Colon (tissue), 2 donors: ENCODE measurements around the gene TMEM117.

Experiments used
- FAIRE-seq: peaks from 2 replicates; lab custom pipeline; 2012; peaks lifted over from hg19 to GRCh38; lab: Jason Lieb, UNC
- donor health status: control.
- donor health status: control.

Gene TMEM117

GRCh38 chr12:43884683-43885410 lies 49.0 kb downstream of the TMEM117 start:
- FAIRE-seq: no peak

GRCh38 chr12:43887397-43887796 lies 51.5 kb downstream of the TMEM117 start:
- no peak for FAIRE-seq

DNA sequence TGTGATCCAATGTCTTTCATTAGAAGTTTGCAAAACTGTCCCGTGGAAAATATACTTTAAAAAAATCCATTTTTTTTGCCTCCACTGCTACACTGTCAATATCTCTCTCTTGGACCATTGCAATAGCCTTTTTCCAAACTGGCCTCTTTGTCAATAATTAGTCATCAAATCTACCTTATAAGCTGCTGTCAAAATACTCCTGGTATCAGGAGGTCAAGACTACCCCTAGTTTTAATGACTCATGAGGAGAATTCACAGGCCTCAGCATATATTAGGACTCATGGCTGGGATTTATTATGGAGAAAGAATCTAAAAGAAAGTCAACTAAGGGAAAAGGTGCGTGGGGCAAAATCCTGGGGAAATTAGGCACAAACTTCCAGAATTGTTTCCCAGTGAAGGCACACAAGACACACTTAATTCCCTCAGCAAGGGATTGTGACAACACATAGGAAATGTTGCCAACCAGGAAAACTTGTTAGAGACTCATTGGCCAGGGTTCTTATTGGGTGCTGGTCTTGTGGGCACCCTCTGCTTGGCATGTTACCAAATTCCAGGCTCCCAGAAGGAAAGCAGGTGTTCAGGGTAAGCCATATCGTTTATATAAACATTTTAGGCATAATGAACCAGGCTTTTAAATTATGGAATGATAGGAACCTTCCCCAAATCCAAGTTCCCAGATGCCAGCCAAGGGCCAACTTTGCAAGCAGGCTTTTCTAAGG lies 56.1 kb downstream of the TMEM117 start:
- FAIRE-seq: no peak

DNA sequence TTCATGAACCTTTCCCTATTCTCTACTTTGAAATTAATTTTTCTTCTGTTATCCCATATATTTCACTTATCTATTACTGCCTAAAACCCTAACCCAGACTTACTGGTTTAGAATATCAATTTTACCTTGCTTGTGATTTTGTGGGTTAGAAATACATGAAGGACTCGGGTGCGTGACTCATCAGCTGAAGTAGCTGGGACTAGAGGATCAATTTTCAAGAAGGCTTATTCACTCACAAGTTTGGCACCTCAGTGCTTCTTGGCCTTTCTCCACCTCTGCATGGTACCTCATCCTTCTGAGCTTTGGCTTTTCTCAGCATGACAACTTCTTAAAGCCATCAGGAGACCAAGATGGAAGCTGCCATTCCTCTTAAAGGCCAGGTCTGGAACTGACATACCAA lies 57.8 kb downstream of the TMEM117 start:
- FAIRE-seq: no peak

DNA sequence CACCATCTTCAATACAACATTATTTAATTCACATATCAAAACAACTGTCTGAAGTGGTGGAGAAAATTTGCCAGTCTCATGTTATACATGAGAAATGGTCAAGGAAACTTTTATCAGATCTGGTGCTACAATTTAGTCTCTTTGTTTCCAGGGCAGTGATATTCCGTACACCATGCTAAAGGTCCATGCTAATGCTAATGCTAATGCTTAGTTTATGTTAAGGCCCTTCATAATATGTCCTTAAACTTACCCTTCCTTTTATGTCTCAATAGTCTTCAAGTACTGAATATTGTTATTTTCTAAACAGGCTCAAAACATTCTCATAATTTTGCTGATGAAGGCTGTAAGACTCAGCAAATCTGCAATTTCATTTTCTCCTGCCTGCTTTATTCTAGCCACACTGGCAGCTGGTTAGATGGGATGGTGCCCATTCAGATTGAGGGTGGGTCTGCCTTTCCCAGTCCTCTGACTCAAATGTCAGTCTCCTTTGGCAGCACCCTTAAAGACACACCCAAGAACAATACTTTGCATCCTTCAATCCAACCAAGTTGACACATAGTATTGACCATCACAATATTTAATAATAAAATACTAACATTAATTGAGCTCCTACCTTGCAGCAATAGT lies 59.8 kb downstream of the TMEM117 start:
- FAIRE-seq: no peak

GRCh38 chr12:43896496-43896895 lies 60.6 kb downstream of the TMEM117 start:
- FAIRE-seq: no peak

GRCh38 chr12:43898474-43898873 lies 62.6 kb downstream of the TMEM117 start:
- FAIRE-seq: no peak

GRCh38 chr12:43899574-43899973 lies 63.7 kb downstream of the TMEM117 start:
- no peak for FAIRE-seq

DNA sequence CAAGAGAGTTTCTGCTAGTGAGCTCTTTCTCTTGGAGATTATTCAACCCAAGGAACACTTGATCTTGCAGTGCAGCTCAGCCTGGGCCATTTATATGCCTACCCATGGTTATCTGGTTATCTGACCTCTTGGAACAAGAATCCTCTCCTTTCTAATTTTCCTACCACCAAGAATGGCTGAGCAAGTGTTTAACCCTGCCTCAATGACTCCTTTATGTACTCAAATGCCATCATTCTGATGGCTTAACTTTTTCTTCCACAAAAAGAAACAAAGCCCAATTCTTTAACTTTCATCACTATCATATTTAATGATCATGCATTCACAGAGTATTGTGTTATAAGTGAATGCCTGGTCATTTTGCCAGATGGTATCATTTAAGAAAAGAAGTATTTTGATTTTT lies 67.8 kb downstream of the TMEM117 start:
- no peak for FAIRE-seq

GRCh38 chr12:43912859-43913258 lies 77.0 kb downstream of the TMEM117 start:
- FAIRE-seq: no peak

- no peak for FAIRE-seq
These were observed 78.5 kb downstream of the TMEM117 start for GRCh38 chr12:43914391-43914790.

GRCh38 chr12:43914923-43915468 lies 79.1 kb downstream of the TMEM117 start:
- FAIRE-seq: no peak

- FAIRE-seq: no peak
These were observed 82.0 kb downstream of the TMEM117 start for GRCh38 chr12:43917896-43918295.

GRCh38 chr12:43921666-43922337 lies 85.9 kb downstream of the TMEM117 start:
- no peak for FAIRE-seq

DNA sequence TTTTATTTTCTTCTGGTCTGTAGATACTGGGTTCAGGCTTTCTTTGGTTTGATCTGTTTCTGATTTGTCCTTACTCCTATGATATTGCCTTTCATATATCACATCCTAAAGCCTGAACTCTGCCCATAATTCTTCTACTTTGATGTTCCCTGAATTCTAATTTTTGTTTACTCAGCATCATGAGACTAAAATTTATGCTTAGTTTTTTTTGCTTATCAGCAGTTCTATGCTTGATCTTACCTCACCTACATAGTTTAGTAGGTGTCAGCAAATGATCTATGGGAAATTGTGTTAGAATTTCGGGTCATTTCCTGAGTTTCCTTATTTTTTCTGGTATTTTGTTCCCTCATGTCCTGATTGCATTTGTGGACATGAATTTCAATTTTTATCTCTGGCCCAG lies 94.2 kb downstream of the TMEM117 start:
- FAIRE-seq: no peak

DNA sequence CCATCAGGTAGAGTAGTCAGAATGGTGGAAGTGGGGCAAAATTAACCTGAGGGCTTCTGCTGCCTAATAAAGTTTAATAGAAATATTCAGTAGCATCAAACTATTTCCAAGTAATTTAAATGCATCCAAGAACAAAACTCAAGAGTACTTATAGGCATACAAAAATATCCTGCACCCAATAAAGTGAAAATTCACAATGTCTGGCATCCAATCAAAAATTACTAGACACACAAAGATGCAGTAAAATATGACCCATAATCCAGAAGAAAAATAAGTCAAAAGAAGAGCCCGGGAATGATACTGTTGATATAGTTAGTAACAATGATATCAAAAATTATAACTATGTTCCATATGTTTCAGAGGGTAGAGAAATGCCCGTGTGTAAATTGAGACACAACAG lies 95.3 kb downstream of the TMEM117 start:
- no peak for FAIRE-seq

DNA sequence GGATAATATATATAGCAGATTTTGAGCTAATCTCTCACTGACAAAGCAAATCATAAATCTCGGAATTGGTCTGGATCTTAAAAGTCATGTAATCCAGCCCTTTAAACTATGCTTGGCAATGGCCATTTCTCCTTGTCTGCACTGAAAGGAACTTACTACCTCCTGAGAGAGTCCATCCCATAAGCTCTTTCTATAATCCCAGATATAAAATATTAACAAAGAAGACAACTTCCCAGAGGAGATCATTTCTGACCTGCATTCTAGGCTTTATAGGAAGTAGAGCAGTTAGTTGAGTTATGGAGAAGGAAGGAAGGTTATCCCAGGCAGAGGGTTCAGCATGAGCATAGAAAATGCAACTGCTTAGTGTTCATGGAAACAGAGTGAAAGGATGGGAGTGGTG lies 99.7 kb downstream of the TMEM117 start:
- no peak for FAIRE-seq

GRCh38 chr12:43937947-43938346 lies 102.1 kb downstream of the TMEM117 start:
- FAIRE-seq: no peak

DNA sequence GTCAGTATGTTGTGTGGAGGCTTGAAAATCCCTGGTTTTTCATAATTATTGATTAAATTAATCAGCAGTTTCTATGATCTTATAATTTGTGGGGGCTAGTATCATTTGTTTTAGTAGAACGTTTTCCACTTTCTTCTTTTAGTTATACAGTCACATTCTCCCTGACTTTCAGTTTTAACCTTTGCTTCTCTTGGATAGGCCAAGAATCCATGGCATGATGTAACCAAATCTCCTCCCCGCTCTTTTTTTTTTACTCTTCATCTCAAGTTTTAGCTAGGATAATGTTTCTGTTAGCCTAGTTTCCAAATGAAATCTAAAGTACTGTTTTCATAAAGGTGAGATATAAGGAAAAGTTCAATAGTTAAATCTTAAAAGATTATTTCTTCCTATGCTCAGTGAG lies 106.5 kb downstream of the TMEM117 start:
- no peak for FAIRE-seq

DNA sequence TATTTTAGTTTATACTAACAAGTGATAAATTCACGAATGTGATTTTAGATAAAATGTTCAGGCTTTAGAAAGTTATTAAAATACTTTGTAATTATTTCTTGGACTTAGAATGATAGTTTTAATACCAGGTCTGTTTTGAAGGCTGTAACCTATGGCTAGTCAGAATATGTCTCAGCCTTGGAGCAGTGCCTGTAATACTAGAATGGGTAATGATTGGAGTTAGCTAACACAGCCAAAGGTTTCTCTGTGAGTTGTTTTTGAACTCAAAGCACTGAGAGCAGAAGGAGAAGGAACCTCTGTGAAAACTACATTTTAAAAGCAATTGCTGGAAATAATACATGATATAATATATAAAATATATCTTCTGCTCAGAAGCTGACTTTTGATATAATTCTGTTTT lies 110.1 kb downstream of the TMEM117 start:
- FAIRE-seq: no peak

DNA sequence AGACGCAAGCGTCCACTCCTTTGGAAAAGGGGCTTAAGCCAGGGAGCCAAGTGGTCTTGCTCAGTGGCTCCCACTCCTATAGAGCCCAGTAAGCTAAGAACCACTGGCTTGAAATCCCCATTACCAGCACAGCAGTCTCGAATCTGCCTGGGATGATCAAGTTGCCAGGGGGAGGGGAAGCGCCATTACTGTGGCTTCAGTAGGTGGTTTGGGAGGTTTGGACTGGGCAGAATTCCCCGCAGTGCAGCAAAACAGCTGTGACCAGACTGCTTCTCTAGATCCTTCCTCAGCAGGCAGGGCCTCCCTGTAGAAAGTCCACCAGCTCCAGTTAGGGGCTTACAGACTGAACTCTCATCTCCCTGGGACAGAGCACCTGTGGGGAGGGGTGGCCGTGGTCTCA lies 115.4 kb downstream of the TMEM117 start:
- no peak for FAIRE-seq

DNA sequence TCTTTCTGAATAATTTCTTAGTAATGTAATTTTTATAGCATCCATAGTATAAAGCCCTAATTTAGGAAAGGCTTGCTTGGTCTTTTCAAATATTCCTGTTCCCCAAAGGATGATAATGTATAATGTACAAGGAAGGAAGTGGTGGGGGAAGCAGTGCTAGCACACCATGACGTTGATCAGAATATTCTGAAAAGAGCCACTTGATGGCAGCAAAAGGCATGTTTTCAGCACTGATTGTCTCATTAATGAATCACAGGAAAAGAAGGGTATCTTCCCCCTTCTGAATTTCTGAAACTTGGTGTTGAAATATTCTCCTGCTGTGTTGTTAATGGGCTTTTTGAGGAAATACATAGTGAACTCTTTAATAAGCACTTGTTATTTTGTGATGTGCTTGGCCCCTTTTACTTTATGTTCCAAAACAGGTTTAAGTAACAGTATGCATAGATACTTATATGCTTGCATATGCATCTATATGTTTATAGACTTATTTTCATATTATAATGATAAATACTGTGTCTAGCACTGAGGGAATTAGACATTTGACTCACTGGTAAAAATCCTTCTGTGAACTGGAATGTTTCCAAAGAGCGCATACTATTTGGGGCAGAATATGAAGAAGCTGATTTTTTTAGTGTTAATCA lies 122.0 kb downstream of the TMEM117 start:
- FAIRE-seq: no peak
